GM12891 (cell line): ENCODE results near the gene ELAC2.

Experiments
- POLR2A ChIP-seq: IDR thresholded peaks from 2 replicates; pipeline ENCODE4 v1.6.1; 2011; ENCODE audit warnings: low read depth, low read length, control low read depth
- POLR2AphosphoS5 ChIP-seq: IDR thresholded peaks from 2 replicates; pipeline ENCODE4 v1.6.1; 2011; ENCODE audit warnings: low read depth, low read length, control low read depth
- POU2F2 ChIP-seq: IDR thresholded peaks from 2 replicates; pipeline ENCODE4 v1.6.1; 2011; ENCODE audit warnings: low read depth, mild to moderate bottlenecking, control low read depth, low read length, moderate library complexity
- TAF1 ChIP-seq: IDR thresholded peaks from 2 replicates; pipeline ENCODE4 v1.6.1; 2011; ENCODE audit warnings: low read depth, low read length, control low read depth

GRCh38 chr17:13016881-13017654, 759 bp downstream of the ELAC2 start:
- no peak for TF ChIP-seq TAF1
- TF ChIP-seq POLR2A = no peak
- TF ChIP-seq POLR2AphosphoS5 = no peak
- no peak for TF ChIP-seq POU2F2
